GM19043 (cell line): ENCODE results near the gene COL4A5.

Experiments used
- ATAC-seq: cut with Tn5 transposase; IDR thresholded peaks from one replicate; pipeline ENCODE4 v1.9.1; 2021; ENCODE audit warnings: low read depth; ENCODE audit not compliant: unreplicated experiment

Gene COL4A5

GRCh38 chrX:108736509-108737479 is 297.2 kb downstream of the COL4A5 start, which contains the start of gene IRS4:
TSS of gene IRS4 (minus strand) at chrX:108736563.
- no peak for ATAC-seq

DNA sequence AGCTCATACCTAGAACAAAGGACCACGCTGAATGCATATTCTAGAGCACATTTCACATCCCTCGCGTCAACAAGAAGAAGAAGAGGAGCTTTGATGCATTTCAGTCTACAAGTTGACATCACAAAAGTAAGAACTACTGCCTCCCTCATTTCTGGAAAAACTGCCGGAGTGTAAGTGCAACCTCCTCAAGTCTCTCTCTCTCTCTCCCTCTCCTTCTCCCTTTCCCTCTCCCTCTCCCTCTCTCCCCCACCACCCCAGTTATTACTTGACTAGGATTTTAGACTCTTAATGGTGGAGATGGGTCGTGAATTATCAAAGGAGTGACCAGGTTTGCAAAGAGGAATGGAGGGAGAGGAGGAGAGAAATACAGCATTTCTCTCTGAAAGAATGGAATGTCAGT is 298.1 kb downstream of the COL4A5 start:
- no peak for ATAC-seq

GRCh38 chrX:108740299-108740774 is 300.7 kb downstream of the COL4A5 start:
- ATAC-seq = no peak
